KBM-7 (cell line): ENCODE data around the gene ALDH18A1.
"Not testable (repeated sequence)": the region's sequence is repeated elsewhere in the genome, so short reads cannot be mapped to it uniquely, and the experiment has no call there.

Source experiments
- DNase-seq: peaks from one replicate; pipeline ENCODE4 v3.0.0-alpha.2; 2015
- in situ Hi-C: fragments of 300-500 bp; cut with MboI; formaldehyde crosslinking; loops from 2 replicates; pipeline ENCODE4 v1.14.3; 2020; ENCODE audit warnings: low sequenced_read_pairs, low pct_unique_long_range_greater_than_20kb, mixed read lengths

The ALDH18A1 gene

DNA sequence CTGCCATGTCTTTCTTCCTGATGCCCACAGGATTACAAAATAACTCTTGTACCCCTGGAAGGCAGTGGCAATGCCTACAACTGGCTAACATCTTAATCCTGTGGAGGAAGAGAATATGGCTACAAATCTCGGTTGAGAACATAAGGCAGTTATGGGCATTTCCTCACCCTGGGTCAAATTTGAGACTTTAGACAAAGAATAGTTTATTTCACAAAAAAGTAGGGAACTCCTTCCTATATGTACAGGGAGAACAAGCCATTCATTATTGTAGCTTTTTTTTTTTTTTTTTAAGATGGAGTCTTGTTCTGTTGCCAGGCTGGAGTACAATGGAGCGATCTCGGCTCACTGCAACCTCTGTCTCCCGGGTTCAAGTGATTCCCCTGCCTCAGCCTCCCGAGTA is 2.6 kb downstream of the ALDH18A1 start:
- in situ Hi-C loops = no loop called here

DNA sequence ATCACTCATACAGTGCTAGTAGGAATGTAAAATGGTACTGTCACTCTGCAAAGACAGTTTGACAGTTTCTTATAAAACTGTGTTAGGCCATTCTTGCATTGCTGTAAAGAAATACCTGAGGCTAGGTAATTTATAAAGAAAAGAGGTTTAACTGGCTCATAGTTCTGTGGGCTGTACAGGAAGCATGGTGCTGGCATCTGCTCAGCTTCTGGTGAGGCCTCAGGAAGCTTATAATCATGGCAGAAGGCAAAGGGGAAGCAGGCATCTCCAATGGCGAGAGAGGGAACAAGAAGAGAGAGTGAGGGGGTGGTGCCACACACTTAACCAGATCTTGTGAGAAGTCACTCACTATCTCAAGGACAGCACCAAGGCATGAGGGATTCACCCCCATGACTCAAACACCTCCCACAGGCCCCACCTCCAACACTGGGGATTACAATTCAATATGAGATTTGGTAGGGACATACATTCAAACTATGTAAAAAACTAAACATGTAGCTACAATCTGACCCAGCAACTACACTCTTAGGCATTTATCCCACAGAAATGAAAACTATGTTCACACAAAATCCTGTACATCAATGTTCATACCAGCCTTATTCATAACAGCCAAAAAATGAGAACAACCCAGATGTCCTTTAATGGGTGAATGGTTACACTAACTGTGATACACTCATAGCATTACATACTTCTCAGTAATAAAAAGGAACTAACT is 5.0 kb downstream of the ALDH18A1 start:
- in situ Hi-C loops = no loop called here
- DNase-seq = no peak

More for the DNA sequence above, 2.6 kb downstream of the ALDH18A1 start:
- DNase-seq = no peak

DNA sequence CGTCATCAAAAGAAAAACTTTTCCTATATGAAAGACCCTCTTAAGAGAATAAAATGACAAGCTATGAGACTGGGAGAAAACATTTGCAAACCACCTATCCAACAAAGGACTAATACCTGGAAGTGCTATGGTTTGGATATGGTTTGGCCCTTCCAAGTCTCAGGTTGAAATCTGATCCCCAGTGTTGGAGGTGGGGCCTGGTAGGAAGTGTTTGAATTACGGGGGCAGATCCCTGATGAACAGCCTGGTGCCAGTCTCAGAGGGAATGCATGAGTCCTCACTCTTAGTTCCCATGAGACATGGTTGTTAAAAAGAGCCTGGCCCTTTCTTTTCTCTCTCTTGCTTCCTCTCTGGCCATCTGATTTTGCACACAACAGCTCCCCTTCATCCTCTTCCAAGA is 6.3 kb downstream of the ALDH18A1 start:
- DNase-seq = no peak
- in situ Hi-C loops = no loop called here

GRCh38 chr10:95648138-95648537 is 8.4 kb downstream of the ALDH18A1 start:
- no peak for DNase-seq
- in situ Hi-C loops = no loop called here

DNA sequence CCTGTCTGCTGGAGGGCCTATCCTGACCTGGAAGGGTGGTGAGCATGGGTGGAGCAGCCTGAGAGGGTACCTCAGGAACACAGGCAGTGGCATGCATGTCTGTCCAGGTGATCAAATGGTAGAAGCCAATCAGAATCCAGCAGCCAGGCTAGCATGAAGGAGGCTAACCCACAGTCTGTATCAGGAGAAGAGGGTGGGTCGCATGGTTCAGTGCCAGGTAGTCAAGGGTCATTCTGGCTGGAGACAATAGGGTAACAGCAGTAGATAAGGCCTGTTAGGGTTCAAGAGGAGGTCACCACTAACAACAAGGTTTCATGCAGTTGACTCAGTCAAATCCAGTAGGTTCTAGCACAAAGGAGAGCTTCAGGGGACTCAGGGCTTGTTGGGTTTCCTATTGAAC is 10.4 kb downstream of the ALDH18A1 start:
- in situ Hi-C loops = no loop called here

DNA sequence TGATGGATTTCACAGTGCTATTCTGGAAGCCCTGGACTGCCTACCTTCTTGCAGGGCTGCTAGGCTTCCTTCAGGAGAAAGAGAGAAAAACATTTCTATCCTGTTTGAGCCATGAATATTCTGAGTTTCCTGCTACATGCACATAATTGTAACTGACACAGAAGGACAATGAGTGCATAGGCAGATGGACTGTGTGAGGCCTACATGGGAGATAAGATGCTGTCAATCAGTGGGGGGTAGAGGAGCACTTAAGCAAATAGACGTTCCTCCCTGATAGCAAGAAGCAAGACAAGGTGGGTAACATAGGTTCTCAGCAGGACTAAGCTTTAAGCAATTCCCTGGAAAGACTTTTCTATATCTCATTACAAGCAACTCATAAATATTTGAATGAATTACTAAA is 11.6 kb downstream of the ALDH18A1 start:
- in situ Hi-C loops = no loop called here
- DNase-seq = no peak

More for the DNA sequence above, 10.4 kb downstream of the ALDH18A1 start:
- no peak for DNase-seq

DNA sequence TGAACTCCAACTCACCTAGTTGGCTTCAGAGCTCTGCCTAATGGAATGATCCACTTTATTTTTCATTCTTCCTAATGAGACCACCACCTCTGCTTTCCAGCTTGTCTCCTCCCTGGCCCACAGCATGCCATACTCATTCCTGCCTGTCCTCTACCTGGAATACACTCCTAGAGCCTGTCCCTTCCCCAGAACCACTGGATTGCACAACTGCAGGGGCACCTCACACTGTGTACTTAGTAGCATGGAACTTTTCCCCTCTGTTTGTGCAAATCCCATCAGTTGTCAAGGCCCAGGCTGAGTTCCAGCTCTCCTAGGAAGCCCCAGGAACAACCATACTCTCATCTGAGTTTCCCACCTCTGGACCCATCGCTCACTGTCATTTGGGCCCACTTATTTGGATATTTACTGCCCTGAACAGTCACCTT is 15.6 kb downstream of the ALDH18A1 start:
- in situ Hi-C loops = no loop called here
- DNase-seq = no peak

GRCh38 chr10:95637911-95638310 is 18.6 kb downstream of the ALDH18A1 start:
- in situ Hi-C loops = no loop called here

GRCh38 chr10:95637140-95637539 is 19.4 kb downstream of the ALDH18A1 start:
- DNase-seq = no peak
- in situ Hi-C loops = no loop called here

More at GRCh38 chr10:95637911-95638310, 18.6 kb downstream of the ALDH18A1 start:
- no peak for DNase-seq

DNA sequence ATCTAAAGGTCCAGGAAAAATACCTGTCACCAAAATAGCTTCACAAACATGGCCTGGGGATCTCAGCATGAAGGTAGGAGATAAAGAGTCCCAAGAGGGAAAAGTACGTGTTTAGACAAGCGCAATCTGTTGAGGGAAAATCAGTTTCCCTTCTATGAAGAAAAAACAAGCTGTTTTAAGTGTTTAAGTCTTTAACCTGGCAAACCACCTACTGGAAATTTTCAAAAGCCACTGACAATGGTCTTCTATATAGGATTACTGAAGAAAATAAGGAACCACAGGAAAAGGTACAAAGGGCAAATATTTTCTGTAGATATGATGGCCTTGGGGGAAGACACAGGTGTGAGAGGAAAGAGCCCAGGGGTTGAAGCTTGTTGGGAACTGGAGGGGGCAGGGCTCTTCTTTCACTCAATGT is 21.2 kb downstream of the ALDH18A1 start:
- no peak for DNase-seq
- in situ Hi-C loops = no loop called here

- no peak for DNase-seq
- in situ Hi-C loops = no loop called here
These were observed 27.7 kb downstream of the ALDH18A1 start for GRCh38 chr10:95628786-95629185.

DNA sequence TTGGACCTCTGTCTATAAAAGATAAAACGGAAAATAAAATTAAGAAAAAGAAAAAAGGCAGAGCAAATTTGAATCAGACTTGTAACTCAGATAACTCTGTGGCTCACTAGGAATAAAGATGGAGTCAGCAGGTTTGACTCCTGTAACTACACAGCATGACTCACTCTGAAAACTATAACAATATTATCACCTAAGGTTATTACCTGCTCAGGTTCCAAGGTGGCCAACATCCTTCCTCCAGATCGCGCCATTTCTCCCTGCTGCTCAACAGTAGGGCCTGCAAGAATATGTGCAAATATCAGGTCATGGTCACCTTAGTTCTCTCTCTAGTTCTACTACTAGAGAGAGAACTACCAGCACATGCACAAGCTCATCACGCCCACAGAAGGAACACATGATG is 30.0 kb downstream of the ALDH18A1 start:
- DNase-seq = no peak
- in situ Hi-C loops = no loop called here

DNA sequence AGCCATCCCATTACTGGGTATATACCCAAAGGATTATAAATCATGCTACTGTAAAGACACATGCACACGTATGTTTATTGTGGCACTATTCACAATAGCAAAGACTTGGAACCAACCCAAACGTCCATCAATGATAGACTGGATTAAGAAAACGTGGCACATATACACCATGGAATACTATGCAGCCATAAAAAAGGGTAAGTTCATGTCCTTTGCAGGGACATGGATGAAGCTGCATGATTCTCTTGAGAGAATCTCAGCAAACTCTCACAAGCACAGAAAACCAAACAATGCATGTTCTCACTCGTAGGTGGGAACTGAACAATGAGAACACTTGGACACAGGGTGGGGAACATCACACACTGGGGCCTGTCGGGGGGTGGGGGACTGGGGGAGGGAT is 36.1 kb downstream of the ALDH18A1 start:
- DNase-seq, in situ Hi-C loops: not testable (repeated sequence)

DNA sequence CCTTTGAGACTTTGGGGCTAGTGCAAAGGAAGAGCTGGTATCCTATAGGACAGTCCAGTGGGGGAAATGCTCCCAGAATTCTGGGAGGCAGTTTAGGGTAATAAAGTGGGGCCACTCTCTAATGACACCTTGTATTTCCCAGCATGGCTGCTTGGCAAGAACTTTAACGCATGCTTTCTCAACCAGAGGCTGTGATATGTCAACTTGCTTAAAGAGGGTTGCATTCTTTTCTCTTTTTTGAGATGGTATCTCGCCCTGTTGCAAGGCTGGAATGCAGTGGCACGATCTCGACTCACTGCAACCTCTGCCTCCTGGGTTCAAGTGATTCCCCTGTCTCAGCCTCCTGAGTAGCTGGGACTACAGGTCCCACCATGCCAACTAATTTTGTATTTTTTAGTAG is 38.4 kb downstream of the ALDH18A1 start:
- DNase-seq = no peak
- in situ Hi-C loops = no loop called here

DNA sequence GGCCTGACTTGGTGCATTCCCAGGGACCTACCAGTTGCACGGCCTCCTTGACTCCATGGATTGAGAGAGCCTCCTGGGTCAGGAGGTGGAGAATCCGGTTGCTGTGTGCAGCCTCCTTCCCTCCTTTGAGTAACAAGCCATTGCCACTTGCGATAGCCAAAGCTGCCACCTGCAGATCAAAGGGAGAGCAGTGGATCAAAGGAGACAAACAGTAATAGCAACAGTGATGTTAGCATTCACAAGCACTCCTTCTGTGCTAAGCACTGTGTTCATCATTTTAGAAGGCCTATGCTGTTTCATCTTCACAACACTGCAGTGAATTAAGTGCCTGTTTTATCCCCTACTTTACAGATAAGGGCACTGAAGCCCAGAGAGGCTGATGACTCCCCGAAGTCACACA is 40.1 kb downstream of the ALDH18A1 start:
- in situ Hi-C loops = no loop called here
- DNase-seq = no peak

DNA sequence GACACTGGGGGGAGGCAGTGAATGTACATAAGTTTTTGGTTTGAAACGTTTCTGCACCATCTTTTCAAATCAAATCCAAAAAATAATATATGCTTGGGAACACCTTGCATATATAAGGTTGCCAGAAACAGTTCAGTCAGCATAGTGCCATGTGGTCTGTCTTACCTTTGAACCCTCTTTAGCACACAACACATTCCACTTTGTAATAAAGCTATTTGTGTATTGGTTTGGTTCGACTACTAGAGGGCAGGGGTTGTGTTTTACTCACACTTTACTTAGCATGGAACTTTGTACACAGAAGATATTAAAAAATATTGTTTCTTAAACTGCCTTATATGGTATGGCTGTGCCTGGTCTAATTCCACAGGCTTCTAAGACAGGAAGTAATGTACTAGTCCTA is 43.2 kb downstream of the ALDH18A1 start:
- in situ Hi-C loops = no loop called here
- DNase-seq = no peak

DNA sequence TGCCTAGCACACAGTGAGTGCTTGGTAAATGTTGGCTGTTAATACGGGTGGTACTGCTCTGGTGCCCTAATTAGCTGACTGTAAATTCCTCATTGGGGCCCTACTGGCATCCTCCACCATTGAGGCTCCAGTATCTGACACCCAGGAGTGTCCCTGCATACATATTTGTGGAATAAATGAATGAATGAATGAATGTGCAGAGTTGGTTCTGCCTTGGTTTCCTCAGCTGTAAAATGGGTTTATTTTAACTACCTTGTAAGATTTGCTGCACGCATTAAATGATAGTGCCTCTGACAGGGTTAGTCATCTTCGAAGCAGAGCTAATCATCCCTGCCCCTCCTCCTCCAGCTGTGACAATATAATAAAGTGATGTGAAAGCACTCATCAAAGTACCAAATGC is 45.8 kb downstream of the ALDH18A1 start:
- no peak for DNase-seq
- in situ Hi-C loops = no loop called here

DNA sequence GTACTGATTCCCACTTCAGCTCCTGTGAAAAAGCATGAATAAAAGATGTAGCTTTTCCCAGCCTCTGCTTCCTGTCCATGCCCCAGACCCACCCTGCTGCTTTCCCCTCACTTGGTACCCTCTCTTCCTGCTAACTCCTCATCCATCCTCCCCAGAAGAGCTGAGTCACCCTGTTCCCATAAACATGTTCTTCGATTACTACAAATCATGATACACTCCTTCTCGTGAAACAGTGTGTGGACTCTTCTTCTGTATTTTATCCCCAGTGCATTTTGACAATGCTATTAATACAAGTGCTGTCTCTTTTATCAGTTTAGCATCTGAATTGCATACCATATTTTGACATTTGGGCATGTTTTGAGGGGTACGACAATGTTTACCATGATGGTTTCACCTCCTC is 49.6 kb downstream of the ALDH18A1 start:
- in situ Hi-C loops = no loop called here
- no peak for DNase-seq

DNA sequence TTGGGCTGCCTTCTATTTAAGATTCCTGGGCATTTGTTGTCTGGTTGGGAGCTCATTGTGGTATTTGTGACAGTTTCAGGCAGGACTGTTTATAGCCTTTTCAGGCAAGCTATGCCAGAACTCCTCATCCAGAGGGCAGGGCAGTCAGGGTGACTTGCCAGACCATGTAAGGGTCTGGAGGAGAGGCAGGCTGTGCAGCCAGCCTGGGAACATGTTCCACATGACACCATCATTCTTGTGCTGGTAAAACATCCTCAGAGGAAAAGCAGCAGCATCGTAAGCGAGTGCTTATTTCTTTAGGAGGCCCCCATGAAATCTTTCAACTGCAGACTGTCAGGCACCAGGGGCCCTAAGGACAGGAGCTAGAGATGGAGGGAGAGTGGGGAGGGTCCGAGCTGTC is 51.3 kb downstream of the ALDH18A1 start:
- in situ Hi-C loops = no loop called here
- DNase-seq = no peak

GRCh38 chr10:95604630-95605029 is 51.9 kb downstream of the ALDH18A1 start:
- in situ Hi-C loops = no loop called here
- no peak for DNase-seq

DNA sequence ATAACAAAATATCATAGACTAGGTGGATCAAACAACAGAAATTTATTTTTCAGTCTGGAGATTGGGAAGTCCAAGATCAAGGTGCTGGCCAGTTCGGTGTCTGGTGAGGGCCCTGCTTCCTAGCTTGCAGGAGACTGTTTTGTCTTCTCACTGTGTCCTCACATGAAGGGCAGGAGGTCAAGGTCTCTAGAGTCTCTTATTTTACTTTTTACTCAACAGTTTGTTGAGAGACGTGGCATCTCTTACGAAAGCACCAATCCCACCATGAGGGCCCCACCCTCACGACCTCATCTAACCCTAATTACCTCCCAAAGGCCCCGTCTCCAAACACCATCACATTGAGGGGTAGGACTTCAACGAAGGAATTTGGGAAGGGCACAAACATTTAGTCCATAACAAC is 54.1 kb downstream of the ALDH18A1 start:
- in situ Hi-C loops = no loop called here
- DNase-seq = no peak
